Stimulated activated CD4-positive, alpha-beta T cell treated with anti-CD3 and anti-CD28 coated beads, Interleukin-2, amount 100 ng/mL, for 24 hours (primary cell): ENCODE results near the gene PA2G4.
A peak's percentile ranks its signal among the peaks of the same experiment; 100 is the strongest.
"Not testable (repeated sequence)": the region's sequence is repeated elsewhere in the genome, so short reads cannot be mapped to it uniquely, and the experiment has no call there.

Source experiments
- DNase-seq, 2 donors: peaks; one replicate each; pipeline ENCODE4 v3.0.0-alpha.2; 2020

Gene PA2G4

GRCh38 chr12:56104109-56104814, at the start of gene PA2G4:
PA2G4 (plus strand) TSS chr12:56104559; CDS start chr12:56104738, 179 bp downstream.
- DNase-seq, result peak; percentile 98 to 99

GRCh38 chr12:56059964-56060363, 44.4 kb upstream of the PA2G4 start:
- DNase-seq, result not testable (repeated sequence)

- no peak for DNase-seq
Observed at GRCh38 chr12:56061982-56062381, 42.4 kb upstream of the PA2G4 start.

- DNase-seq, result no peak
Observed at GRCh38 chr12:56062996-56063395, 41.4 kb upstream of the PA2G4 start.

- DNase-seq, result no peak
Observed at GRCh38 chr12:56071648-56072047, 32.7 kb upstream of the PA2G4 start.

GRCh38 chr12:56074396-56074795, 30.0 kb upstream of the PA2G4 start:
- DNase-seq, result no peak

- DNase-seq, result not testable (repeated sequence)
Observed at GRCh38 chr12:56077966-56078365, 26.4 kb upstream of the PA2G4 start.

GRCh38 chr12:56078427-56078826, 25.9 kb upstream of the PA2G4 start:
- DNase-seq, result no peak

GRCh38 chr12:56078931-56079722, 25.2 kb upstream of the PA2G4 start:
- peak; percentile 61 to 71 for DNase-seq

- DNase-seq, result peak; percentile 72 to 79
Observed at GRCh38 chr12:56079723-56080555, 24.4 kb upstream of the PA2G4 start, which contains the start of gene ERBB3. ERBB3 (plus strand) TSS chr12:56080165; CDS start chr12:56080301, 136 bp downstream.

GRCh38 chr12:56080556-56081138, 23.7 kb upstream of the PA2G4 start:
- DNase-seq, result peak in 1 of 2 donors; percentile 7

- DNase-seq, result no peak
Observed at GRCh38 chr12:56081393-56082347, 22.7 kb upstream of the PA2G4 start.

- DNase-seq, result no peak
Observed at GRCh38 chr12:56082382-56082781, 22.0 kb upstream of the PA2G4 start.

- no peak for DNase-seq
Observed at GRCh38 chr12:56082967-56083366, 21.4 kb upstream of the PA2G4 start.

GRCh38 chr12:56084958-56085543, 19.3 kb upstream of the PA2G4 start:
- peak in 1 of 2 donors; percentile 43 for DNase-seq

GRCh38 chr12:56086096-56086495, 18.3 kb upstream of the PA2G4 start:
- no peak for DNase-seq

- no peak for DNase-seq
Observed at GRCh38 chr12:56086608-56087007, 17.8 kb upstream of the PA2G4 start.

- DNase-seq, result no peak
Observed at GRCh38 chr12:56087220-56087619, 17.1 kb upstream of the PA2G4 start.

GRCh38 chr12:56097738-56098137, 6.6 kb upstream of the PA2G4 start:
- no peak for DNase-seq

GRCh38 chr12:56098592-56098991, 5.8 kb upstream of the PA2G4 start:
- DNase-seq, result no peak

- DNase-seq, result no peak
Observed at GRCh38 chr12:56099787-56100186, 4.6 kb upstream of the PA2G4 start.
